Gastrocnemius medialis (tissue), 4 donors: ENCODE results near the gene SLC15A4. TPM values are rescaled to one million over a fixed set of nuclear protein-coding genes. Genes with fewer than 3 reads are reported as not detected.

ENCODE experiments used
- ATAC-seq, 2 donors: fragments of 150-250 bp; one replicate each; pipeline ENCODE4 v1.9.1; 2016
- DNase-seq, 2 donors: peaks; one replicate each; pipeline ENCODE4 v3.0.0-alpha.2; 2019
- H3K27ac ChIP-seq, 4 donors: fragments of 200-600 bp; sonication (generic); 1 replicate in 1 of 4; 2 replicates in 3 of 4; pipeline ENCODE4 v1.5.1; 2016 to 2018; ENCODE audit warnings: mild to moderate bottlenecking in 2 of 4, moderate library complexity in 1 of 4
- H3K27me3 ChIP-seq, 3 donors: fragments of 200-600 bp; sonication (generic) in 2 of 3; 1 replicate in 1 of 3; 2 replicates in 2 of 3; pipeline versions ENCODE4 v1.5.1 to v1.6.0; 2016 to 2019; ENCODE audit warnings: mild to moderate bottlenecking in 1 of 3, moderate library complexity in 1 of 3
- H3K36me3 ChIP-seq, 2 donors: fragments of 200-600 bp; sonication (generic) in 1 of 2; one replicate each; pipeline ENCODE4 v1.5.1; 2017 to 2018
- H3K4me1 ChIP-seq, 2 donors: fragments of 200-600 bp; sonication (generic) in 1 of 2; one replicate each; pipeline ENCODE4 v1.5.1; 2016 to 2017; ENCODE audit warnings: mild to moderate bottlenecking in 2 of 2
- H3K4me3 ChIP-seq, 4 donors: fragments of 200-600 bp; sonication (generic) in 3 of 4; 1 replicate in 1 of 4; 2 replicates in 3 of 4; pipeline ENCODE4 v1.5.1; 2016 to 2019; ENCODE audit warnings: mild to moderate bottlenecking in 2 of 4
- H3K9me3 ChIP-seq, 3 donors: fragments of 200-600 bp; sonication (generic) in 2 of 3; 1 replicate in 1 of 3; 2 replicates in 2 of 3; pipeline ENCODE4 v1.5.1; 2016 to 2019
- CTCF ChIP-seq, 5 experiments: fragments of 450-650 bp in 3 of 5; fragments of 200-600 bp in 2 of 5; sonication (generic) in 2 of 5; IDR thresholded peaks in 4 of 5; conservative IDR thresholded peaks in 1 of 5; 1 replicate in 4 of 5; 2 replicates in 1 of 5; pipeline ENCODE4 v1.5.1; 2016 to 2019; ENCODE audit warnings: antibody characterized with exemption in 5 of 5, mild to moderate bottlenecking in 3 of 5, moderate library complexity in 3 of 5
- POLR2A ChIP-seq, 2 donors: fragments of 450-650 bp; IDR thresholded peaks; one replicate each; pipeline ENCODE4 v1.6.1; 2017; ENCODE audit warnings: antibody characterized with exemption in 2 of 2, mild to moderate bottlenecking in 2 of 2, moderate library complexity in 2 of 2
- in situ Hi-C, 4 donors: fragments of 200-750 bp; cut with MboI; loops; one replicate each; pipeline versions ENCODE4 v1.15.0 to v1.8.0; 2017; ENCODE audit warnings: low sequenced_read_pairs in 4 of 4
- intact Hi-C: fragments of 100-400 bp; cut with DNase I; formaldehyde crosslinking; loops from one replicate; pipeline ENCODE4 v1.15.1; 2023; ENCODE audit warnings: low total_unique reads
- total RNA-seq, 4 donors: library from RNA; depleted of rRNA; stranded (reverse); fragments of >200 nt; gene quantifications; one replicate each; pipeline versions ENCODE4 v1.1.0 to v1.2.3, GENCODE V29; 2016

SLC15A4 gene
- total RNA-seq, 4 donors from 2014 or later, result 59.8 to 122 (median 79.1) TPM

- no peak for ATAC-seq
- intact Hi-C loops (no loop called here), in situ Hi-C loops (no loop called here)
- Histone ChIP-seq H3K9me3 (no peaks in the 10 kb centered on the region), H3K4me1 (no peaks in the 10 kb centered on the region), H3K27me3 (no peaks in the 10 kb centered on the region), H3K36me3 (no peaks in the 10 kb centered on the region), H3K4me3 (no peak overlapping the region), H3K27ac (no peak overlapping the region)
- no peak for TF ChIP-seq CTCF (IDR thresholded peaks at IDR 0.05 in 4 of 5, conservative IDR thresholded peaks at IDR 0.05 in 1 of 5)
- no peak for TF ChIP-seq POLR2A (IDR thresholded peaks at IDR 0.05)
- DNase-seq, result no peak
Measured at GRCh38 chr12:128864516-128865186, 40.9 kb upstream of the SLC15A4 start.

- no peaks in the 10 kb centered on the region for H3K4me1 ChIP-seq
- no peaks in the 10 kb centered on the region for H3K27me3 ChIP-seq
- ATAC-seq, result no peak
- H3K27ac ChIP-seq, result no peak overlapping the region
- no peak for TF ChIP-seq POLR2A (IDR thresholded peaks at IDR 0.05)
- no peak for TF ChIP-seq CTCF (IDR thresholded peaks at IDR 0.05 in 4 of 5, conservative IDR thresholded peaks at IDR 0.05 in 1 of 5)
- intact Hi-C loops (no loop called here), in situ Hi-C loops (no loop called here)
- DNase-seq, result no peak
- no peak overlapping the region for H3K4me3 ChIP-seq
- H3K36me3 ChIP-seq, result no peaks in the 10 kb centered on the region
- H3K9me3 ChIP-seq, result no peaks in the 10 kb centered on the region
Measured at GRCh38 chr12:128863957-128864356, 40.2 kb upstream of the SLC15A4 start.

DNA sequence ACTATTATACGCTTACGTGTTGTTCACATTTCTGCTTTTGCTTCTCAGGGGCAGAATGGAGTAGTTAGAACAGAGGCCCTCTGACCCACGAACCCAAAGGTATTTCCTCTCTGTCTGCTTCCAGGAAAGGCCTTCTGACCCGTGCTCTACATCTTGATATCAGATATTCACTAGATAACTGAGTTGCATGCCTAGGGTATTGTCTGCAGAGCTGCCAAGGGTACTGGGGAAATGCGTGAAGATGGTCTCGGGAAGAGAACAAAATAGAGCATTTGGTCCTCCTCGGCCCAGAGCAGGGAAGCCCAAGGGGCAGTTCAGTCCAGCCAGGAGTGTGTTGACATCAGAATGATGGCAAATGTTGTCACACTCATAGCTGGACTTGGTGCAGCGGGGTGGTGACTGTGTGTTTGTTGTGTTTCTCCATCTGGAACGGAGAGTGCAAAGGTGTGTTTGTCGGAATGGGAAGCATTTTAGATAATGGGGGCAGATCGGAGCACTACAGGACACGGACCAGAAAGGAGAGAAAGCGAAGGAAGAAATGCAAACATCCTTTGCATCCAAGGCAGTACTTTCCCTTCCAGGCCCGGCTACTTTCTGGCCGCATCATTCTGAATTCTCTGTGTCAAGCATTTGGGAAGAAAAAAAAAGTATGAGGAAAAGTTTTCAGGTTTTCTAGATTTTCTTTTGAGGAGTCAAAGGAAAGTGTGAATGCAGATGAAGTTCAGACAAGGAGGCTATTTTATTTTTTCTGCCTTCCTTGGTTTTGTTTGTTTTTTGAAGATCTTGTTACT is 37.7 kb upstream of the SLC15A4 start:
- no peak for ATAC-seq
- in situ Hi-C loops (no loop called here), intact Hi-C loops (no loop called here)
- H3K9me3 ChIP-seq, result no peaks in the 10 kb centered on the region
- no peak overlapping the region for H3K4me3 ChIP-seq
- no peaks in the 10 kb centered on the region for H3K27me3 ChIP-seq
- no peak for TF ChIP-seq CTCF (IDR thresholded peaks at IDR 0.05 in 4 of 5, conservative IDR thresholded peaks at IDR 0.05 in 1 of 5)
- TF ChIP-seq POLR2A (IDR thresholded peaks at IDR 0.05), result no peak
- no peak for DNase-seq
- no peaks in the 10 kb centered on the region for H3K36me3 ChIP-seq
- H3K4me1 ChIP-seq, result no peaks in the 10 kb centered on the region
- H3K27ac ChIP-seq, result no peak overlapping the region

DNA sequence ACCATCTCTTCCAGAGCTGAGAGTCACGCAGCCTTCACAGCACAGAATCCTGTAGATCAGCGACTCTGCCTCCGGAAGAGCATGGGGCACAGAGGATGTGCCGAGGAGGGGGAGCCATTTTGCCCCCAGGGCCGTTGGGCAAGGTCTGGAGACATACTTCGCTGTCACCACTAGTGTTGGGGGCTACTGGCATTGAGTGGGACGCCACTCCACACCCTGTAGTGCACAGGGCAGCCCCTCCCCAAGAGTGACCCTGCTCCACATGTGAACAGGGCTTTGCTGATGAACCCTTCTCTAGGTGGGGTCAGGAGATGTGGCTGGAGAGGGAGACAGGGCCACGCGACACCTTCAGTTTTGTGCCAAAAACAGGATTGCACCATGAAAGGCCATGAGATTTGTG is 35.6 kb upstream of the SLC15A4 start:
- DNase-seq (no peak), ATAC-seq (no peak)
- Histone ChIP-seq H3K4me3 (no peak overlapping the region), H3K4me1 (no peaks in the 10 kb centered on the region), H3K27ac (no peak overlapping the region), H3K27me3 (peaks cover 0 to 2% (median under 1%) of the 10 kb centered on the region in 3 donors), H3K9me3 (no peaks in the 10 kb centered on the region), H3K36me3 (no peaks in the 10 kb centered on the region)
- TF ChIP-seq POLR2A (IDR thresholded peaks at IDR 0.05) (no peak), CTCF (IDR thresholded peaks at IDR 0.05 in 4 of 5, conservative IDR thresholded peaks at IDR 0.05 in 1 of 5) (no peak)
- in situ Hi-C loops, result no loop called here
- intact Hi-C loops, result no loop called here
